ENCODE results near the gene MYOT.

- TF ChIP-seq POLR2AphosphoS5 (IDR thresholded peaks at IDR 0.05; ENCODE audit: borderline replicate concordance, low read depth, low read length) = no peak
- no peak for TF ChIP-seq EZH2 (IDR thresholded peaks at IDR 0.05)
Observed at GRCh38 chr5:137845472-137845871, 22.2 kb upstream of the MYOT start.
